Measurements from ENCODE around the gene CD19.
"Not testable (repeated sequence)": the region's sequence is repeated elsewhere in the genome, so short reads cannot be mapped to it uniquely, and the experiment has no call there.

The CD19 gene

GRCh38 chr16:28931801-28932225 is at the start of gene CD19:
Gene CD19, plus strand, starts transcription at chr16:28931971. Its CDS starts 30 bp downstream, at chr16:28932001.
- no peak for DNase-seq

GRCh38 chr16:28882551-28883160 is 49.1 kb upstream of the CD19 start:
- no peak for DNase-seq

GRCh38 chr16:28883221-28883996 is 48.4 kb upstream of the CD19 start:
- no peak for DNase-seq

GRCh38 chr16:28884045-28884444 is 47.7 kb upstream of the CD19 start:
- DNase-seq, result no peak

- no peak for DNase-seq
Measured at GRCh38 chr16:28886945-28887344, 44.8 kb upstream of the CD19 start.

- DNase-seq, result not testable (repeated sequence)
Measured at GRCh38 chr16:28890355-28890754, 41.4 kb upstream of the CD19 start.

GRCh38 chr16:28891964-28892890 is 39.5 kb upstream of the CD19 start:
- no peak for DNase-seq

- no peak for DNase-seq
Measured at GRCh38 chr16:28893291-28893690, 38.5 kb upstream of the CD19 start.

- no peak for DNase-seq
Measured at GRCh38 chr16:28895609-28896008, 36.2 kb upstream of the CD19 start.

GRCh38 chr16:28897826-28898225 is 33.9 kb upstream of the CD19 start:
- DNase-seq, result no peak

GRCh38 chr16:28898266-28898665 is 33.5 kb upstream of the CD19 start:
- DNase-seq, result no peak

- DNase-seq, result no peak
Measured at GRCh38 chr16:28898942-28899341, 32.8 kb upstream of the CD19 start.

GRCh38 chr16:28899882-28900590 is 31.7 kb upstream of the CD19 start:
- DNase-seq, result no peak

GRCh38 chr16:28900601-28901000 is 31.2 kb upstream of the CD19 start:
- DNase-seq, result no peak

- no peak for DNase-seq
Measured at GRCh38 chr16:28901862-28902261, 29.9 kb upstream of the CD19 start.

GRCh38 chr16:28902909-28903308 is 28.9 kb upstream of the CD19 start:
- DNase-seq, result no peak

GRCh38 chr16:28903344-28904042 is 28.3 kb upstream of the CD19 start:
- DNase-seq, result no peak

- DNase-seq, result no peak
Measured at GRCh38 chr16:28904363-28904762, 27.4 kb upstream of the CD19 start.

- DNase-seq, result no peak
Measured at GRCh38 chr16:28904828-28905227, 26.9 kb upstream of the CD19 start.

GRCh38 chr16:28905229-28905754 is 26.5 kb upstream of the CD19 start:
- no peak for DNase-seq

- no peak for DNase-seq
Measured at GRCh38 chr16:28905800-28906372, 25.9 kb upstream of the CD19 start.

Measured in stimulated activated naive CD4-positive, alpha-beta T cell (primary cell).